PFSK-1 (cell line): ENCODE data around the gene SH3RF1.

Experiments used
- REST ChIP-seq, 2 experiments: IDR thresholded peaks; 2 replicates each; pipeline versions ENCODE4 v1.6.1 to v1.8.0; 2011 to 2012; ENCODE audit warnings: low read depth in 2 of 2, low read length in 2 of 2, control low read depth in 1 of 2, inconsistent platforms in 1 of 2, mild to moderate bottlenecking in 1 of 2, moderate library complexity in 1 of 2; ENCODE audit not compliant: insufficient read depth in 1 of 2
- TAF1 ChIP-seq: IDR thresholded peaks from 2 replicates; pipeline ENCODE4 v1.6.1; 2012; ENCODE audit warnings: low read length, control low read depth, borderline replicate concordance; ENCODE audit not compliant: insufficient read depth

- TF ChIP-seq TAF1 (no peak), REST (IDR thresholded peaks at IDR 0.05; ENCODE audit: insufficient read depth in 1 of 2, low read depth in 2 of 2, low read length in 2 of 2) (no peak)
Observed at GRCh38 chr4:169068423-169068822, 202.3 kb downstream of the SH3RF1 start.
